Measurements from ENCODE around the gene PLEKHF1.

- no peak for TF ChIP-seq CTCF (IDR thresholded peaks at IDR 0.05)
- TF ChIP-seq EZH2 (IDR thresholded peaks at IDR 0.05; ENCODE audit: borderline replicate concordance, insufficient read depth, low read depth, low read length, poor library complexity, severe bottlenecking): no peak
Observed at GRCh38 chr19:29615891-29616425, 49.3 kb upstream of the PLEKHF1 start.
